ENCODE data around the gene ZC4H2.

DNA sequence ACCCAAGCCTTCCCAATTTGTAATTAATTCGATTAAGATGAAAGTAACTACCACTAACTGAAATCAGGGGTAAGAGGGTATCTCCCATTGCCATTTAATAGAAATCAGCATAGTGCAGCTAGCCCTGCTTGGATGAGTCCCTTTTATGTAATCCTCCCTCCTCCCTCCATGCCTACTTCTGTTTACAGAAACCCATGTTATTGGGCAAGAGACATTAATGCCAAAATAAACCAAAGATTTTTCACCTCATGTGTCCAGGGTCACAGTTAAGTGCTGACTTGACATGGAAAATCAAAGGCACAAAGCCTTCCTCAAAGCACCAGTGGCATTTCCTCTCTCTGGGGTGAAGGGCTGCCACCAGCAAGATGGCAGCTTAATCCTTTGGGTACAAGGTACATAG lies 50.8 kb downstream of the ZC4H2 start:
- TF ChIP-seq, protein P1, sequence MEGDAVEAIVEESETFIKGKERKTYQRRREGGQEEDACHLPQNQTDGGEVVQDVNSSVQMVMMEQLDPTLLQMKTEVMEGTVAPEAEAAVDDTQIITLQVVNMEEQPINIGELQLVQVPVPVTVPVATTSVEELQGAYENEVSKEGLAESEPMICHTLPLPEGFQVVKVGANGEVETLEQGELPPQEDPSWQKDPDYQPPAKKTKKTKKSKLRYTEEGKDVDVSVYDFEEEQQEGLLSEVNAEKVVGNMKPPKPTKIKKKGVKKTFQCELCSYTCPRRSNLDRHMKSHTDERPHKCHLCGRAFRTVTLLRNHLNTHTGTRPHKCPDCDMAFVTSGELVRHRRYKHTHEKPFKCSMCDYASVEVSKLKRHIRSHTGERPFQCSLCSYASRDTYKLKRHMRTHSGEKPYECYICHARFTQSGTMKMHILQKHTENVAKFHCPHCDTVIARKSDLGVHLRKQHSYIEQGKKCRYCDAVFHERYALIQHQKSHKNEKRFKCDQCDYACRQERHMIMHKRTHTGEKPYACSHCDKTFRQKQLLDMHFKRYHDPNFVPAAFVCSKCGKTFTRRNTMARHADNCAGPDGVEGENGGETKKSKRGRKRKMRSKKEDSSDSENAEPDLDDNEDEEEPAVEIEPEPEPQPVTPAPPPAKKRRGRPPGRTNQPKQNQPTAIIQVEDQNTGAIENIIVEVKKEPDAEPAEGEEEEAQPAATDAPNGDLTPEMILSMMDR (IDR thresholded peaks at IDR 0.05), result no peak
- TF ChIP-seq POLR2A (IDR thresholded peaks at IDR 0.05), result no peak

All from testis (tissue), 2 donors.